Stomach (tissue), 9 donors: ENCODE results near the gene MRPL53. TPM values are rescaled to one million over a fixed set of nuclear protein-coding genes. Genes with fewer than 3 reads are reported as not detected.
"Not testable (repeated sequence)": the region's sequence is repeated elsewhere in the genome, so short reads cannot be mapped to it uniquely, and the experiment has no call there.

ENCODE experiments used
- DNase-seq, 2 donors: peaks; one replicate each; pipeline versions ENCODE4 v3.0.0 to v3.0.0-alpha.2; 2013 to 2019
- H3K27ac ChIP-seq, 5 donors: fragments of 200-600 bp in 4 of 5; sonication (generic) in 4 of 5; one replicate each; pipeline ENCODE4 v1.5.1; 2013 to 2019; ENCODE audit warnings: mild to moderate bottlenecking in 1 of 5, moderate library complexity in 1 of 5
- H3K27me3 ChIP-seq, 3 donors: fragments of 200-600 bp; sonication (generic); one replicate each; pipeline ENCODE4 v1.5.1; 2017 to 2019; ENCODE audit warnings: mixed run types in 1 of 3
- H3K36me3 ChIP-seq, 4 donors: fragments of 200-600 bp; sonication (generic); 1 replicate in 3 of 4; 2 replicates in 1 of 4; pipeline ENCODE4 v1.5.1; 2016 to 2019
- H3K4me1 ChIP-seq, 4 donors: fragments of 200-600 bp; sonication (generic); one replicate each; pipeline ENCODE4 v1.5.1; 2016 to 2019
- H3K4me3 ChIP-seq, 4 donors: fragments of 200-600 bp; sonication (generic) in 3 of 4; one replicate each; pipeline ENCODE4 v1.5.1; 2016 to 2019; ENCODE audit warnings: mild to moderate bottlenecking in 1 of 4
- H3K9me3 ChIP-seq, 4 donors: fragments of 200-600 bp; sonication (generic); one replicate each; pipeline ENCODE4 v1.5.1; 2016 to 2019
- CTCF ChIP-seq, 7 experiments: fragments of 450-650 bp in 4 of 7; fragments of 200-600 bp in 3 of 7; sonication (generic) in 3 of 7; IDR thresholded peaks; one replicate each; pipeline ENCODE4 v1.5.1; 2016 to 2019; ENCODE audit warnings: antibody characterized with exemption in 7 of 7, control low read depth in 2 of 7, mild to moderate bottlenecking in 1 of 7
- EP300 ChIP-seq: sonication (generic); formaldehyde crosslinking; IDR thresholded peaks from one replicate; pipeline ENCODE4 v1.6.1; 2017; ENCODE audit warnings: antibody characterized with exemption
- POLR2A ChIP-seq, 4 donors: fragments of 450-650 bp; IDR thresholded peaks; one replicate each; pipeline ENCODE4 v1.6.1; 2016; ENCODE audit warnings: antibody characterized with exemption in 4 of 4, control low read depth in 2 of 4, mild to moderate bottlenecking in 1 of 4, moderate library complexity in 1 of 4
- POLR2AphosphoS5 ChIP-seq, 3 donors: sonication (generic); formaldehyde crosslinking; IDR thresholded peaks; one replicate each; pipeline ENCODE4 v1.6.1; 2016; ENCODE audit warnings: antibody characterized with exemption in 3 of 3
- WGBS, 5 donors: extraction: QIAGEN DNeasy Blood & Tissue Kit in 3 of 5; methylation state at CpG; one replicate each; pipeline versions ENCODE4 v1.1.5 to v1.1.7; 2013 to 2018; 5-methylcytosine and 5-hydroxymethylcytosine counted together
- intact Hi-C: fragments of 100-400 bp; cut with DNase I; formaldehyde crosslinking; loops from one replicate; pipeline ENCODE4 v1.15.1; 2023; ENCODE audit warnings: low total_unique reads
- polyA plus RNA-seq, 3 donors: library from polyadenylated mRNA; stranded (reverse); fragments of 200-250 nt; gene quantifications; one replicate each; pipeline ENCODE4 v1.2.3, GENCODE V29; 2013
- total RNA-seq, 5 donors: library from RNA; depleted of rRNA; stranded (reverse); fragments of >200 nt; gene quantifications; one replicate each; pipeline versions ENCODE4 v1.1.0 to v1.2.3, GENCODE V29; 2014 to 2016
- donor health status: healthy with polysubstance abuse.
- donor health status: Bipolar disorder and iron deficiency.
- donor health status: healthy.

Gene MRPL53
- total and polyA plus RNA-seq, 8 donors = 4.6 to 335 (median 81.3) TPM

DNA sequence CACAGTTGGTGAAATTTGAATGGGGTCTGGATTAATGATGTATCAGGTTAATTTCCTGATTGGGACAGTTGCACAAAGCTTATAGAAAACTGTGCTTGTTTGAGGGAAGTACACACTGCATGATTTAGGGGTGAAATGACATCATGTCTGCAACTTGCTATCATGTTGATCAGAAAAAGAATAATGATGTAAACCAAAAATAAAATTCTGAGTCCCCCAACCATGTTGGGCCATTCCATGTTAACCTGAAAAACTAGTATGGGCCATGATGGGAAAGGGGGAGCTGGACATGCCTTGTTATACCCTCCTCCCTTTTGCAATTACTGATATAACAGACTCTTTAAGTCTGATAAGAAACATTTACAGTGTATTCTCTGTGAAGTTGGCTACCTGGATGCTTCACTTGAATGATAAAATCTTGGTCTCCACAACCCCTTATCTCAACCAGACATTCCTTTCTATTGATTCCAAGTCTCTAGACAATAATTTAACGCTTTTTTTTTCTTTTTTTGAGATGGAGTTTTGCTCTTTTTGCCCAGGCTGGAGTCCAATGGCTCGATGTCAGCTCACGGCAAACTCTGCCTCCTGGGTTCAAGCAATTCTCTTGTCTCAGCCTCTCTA is 21.8 kb downstream of the MRPL53 start:
- Histone ChIP-seq H3K36me3 (no peaks in the 10 kb centered on the region), H3K4me1 (peaks cover 6 to 12% (median 10%) of the 10 kb centered on the region in 4 donors), H3K9me3 (no peaks in the 10 kb centered on the region), H3K27me3 (peaks cover 0 to 7% (median 0%) of the 10 kb centered on the region in 3 donors), H3K27ac (no peak overlapping the region), H3K4me3 (no peak overlapping the region)
- no peak for DNase-seq
- intact Hi-C loops = no loop called here
- no peak for TF ChIP-seq POLR2AphosphoS5 (IDR thresholded peaks at IDR 0.05)
- WGBS, 5 donors = 77 to 91% (median 84%) methylated on average over 3 of the region's 3 CpGs

GRCh38 chr2:74448771-74449170 is 23.7 kb downstream of the MRPL53 start:
- DNase-seq = no peak
- Histone ChIP-seq H3K4me3 (no peak overlapping the region), H3K27ac (no peak overlapping the region), H3K36me3 (no peaks in the 10 kb centered on the region), H3K9me3 (no peaks in the 10 kb centered on the region), H3K4me1 (peaks cover 0 to 8% (median 0%) of the 10 kb centered on the region in 4 donors), H3K27me3 (peaks cover 0 to 10% (median 0%) of the 10 kb centered on the region in 3 donors)
- no peak for TF ChIP-seq EP300
- TF ChIP-seq POLR2A (IDR thresholded peaks at IDR 0.05) = no peak
- no peak for TF ChIP-seq CTCF (IDR thresholded peaks at IDR 0.05)
- TF ChIP-seq POLR2AphosphoS5 (IDR thresholded peaks at IDR 0.05) = no peak
- intact Hi-C loops = no loop called here
- WGBS, 5 donors = 59 to 83% (median 77%) methylated on average over 2 of the region's 2 CpGs

GRCh38 chr2:74447230-74447999 is 25.1 kb downstream of the MRPL53 start:
- no peak overlapping the region for H3K27ac ChIP-seq
- no peaks in the 10 kb centered on the region for H3K9me3 ChIP-seq
- H3K4me1 ChIP-seq = peaks cover 0 to 13% (median 3%) of the 10 kb centered on the region in 4 donors
- no peaks in the 10 kb centered on the region for H3K36me3 ChIP-seq
- peaks cover 0 to 17% (median 0%) of the 10 kb centered on the region in 3 donors for H3K27me3 ChIP-seq
- H3K4me3 ChIP-seq = no peak overlapping the region
- TF ChIP-seq CTCF (IDR thresholded peaks at IDR 0.05) = no peak
- no peak for TF ChIP-seq POLR2AphosphoS5 (IDR thresholded peaks at IDR 0.05)
- no peak for TF ChIP-seq EP300
- no peak for TF ChIP-seq POLR2A (IDR thresholded peaks at IDR 0.05)
- DNase-seq = no peak
- WGBS, 5 donors = 75 to 88% (median 84%) methylated on average over 5 of the region's 5 CpGs
- intact Hi-C loops = no loop called here

DNA sequence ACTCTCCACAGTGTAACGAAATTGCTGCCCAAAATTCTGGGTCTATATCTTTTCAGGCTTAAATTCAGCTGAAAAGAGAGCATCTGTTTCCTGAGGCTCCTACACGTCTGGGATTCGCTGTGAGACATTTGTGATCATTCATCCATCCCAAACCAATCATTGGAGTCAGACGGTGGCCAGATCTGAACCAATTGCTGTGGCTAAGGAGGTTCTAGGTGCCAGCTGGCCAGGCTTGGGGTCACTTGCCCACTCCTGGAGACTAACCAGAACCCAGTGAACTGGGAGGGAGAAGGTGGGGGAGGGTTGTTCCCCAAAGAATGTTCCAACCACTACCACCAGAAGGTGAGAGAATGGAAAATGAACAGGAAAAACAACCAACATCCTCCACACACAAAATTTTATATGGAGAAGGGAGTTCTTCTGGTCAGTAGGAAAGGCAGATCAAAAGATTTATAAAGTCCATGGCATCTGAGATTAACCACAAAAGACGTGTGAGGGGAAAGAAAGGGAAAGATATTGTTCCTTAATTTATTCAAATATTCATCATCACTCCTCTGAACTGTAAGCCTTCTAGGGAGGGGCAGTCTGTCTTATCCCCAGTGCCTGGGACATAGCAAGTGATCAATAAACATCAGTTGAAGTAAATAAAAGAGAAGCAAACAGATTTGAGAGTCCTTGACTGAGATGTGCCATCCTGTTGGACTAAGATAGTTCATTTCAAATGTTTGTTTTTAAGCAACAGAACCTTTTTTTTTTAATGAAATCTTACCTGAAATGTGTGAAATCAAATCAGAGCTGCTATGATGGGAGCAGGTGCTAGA is 27.8 kb downstream of the MRPL53 start:
- no peak overlapping the region for H3K27ac ChIP-seq

DNA sequence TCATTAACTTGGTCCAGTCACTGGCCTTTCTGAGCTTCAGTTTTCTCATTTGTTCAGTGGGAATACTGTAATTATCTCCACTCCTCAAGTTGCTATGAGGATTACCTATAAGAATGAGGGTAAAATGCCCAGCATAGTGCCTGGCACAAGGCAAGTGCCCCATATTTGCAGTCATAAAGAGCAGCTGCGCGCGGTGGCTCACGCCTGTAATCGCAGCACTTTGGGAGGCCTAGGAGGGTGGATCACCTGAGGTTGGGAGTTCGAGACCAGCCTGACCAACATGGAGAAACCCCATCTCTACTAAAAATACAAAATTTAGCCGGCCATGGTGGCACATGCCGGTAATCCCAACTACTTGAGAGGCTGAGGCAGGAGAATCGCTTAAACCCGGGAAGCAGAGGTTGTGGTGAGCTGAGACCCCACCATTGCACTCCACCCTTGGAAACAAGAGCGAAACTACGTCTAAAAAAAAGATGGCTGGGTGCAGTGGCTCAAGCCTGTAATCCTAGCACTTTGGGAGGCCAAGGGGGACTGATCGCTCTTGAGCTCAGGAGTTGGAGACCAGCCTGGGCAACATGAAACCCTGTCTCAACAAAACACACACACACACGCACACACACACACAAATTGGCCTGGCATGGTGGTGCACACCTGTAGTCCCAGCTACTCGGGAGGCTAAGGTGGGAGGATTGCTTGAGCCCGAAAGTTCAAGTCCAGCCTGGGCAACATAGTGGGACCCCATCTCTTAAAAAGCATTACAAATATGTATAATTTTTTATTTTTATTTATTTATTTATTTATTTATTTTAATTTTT is 29.8 kb downstream of the MRPL53 start:
- DNase-seq, intact Hi-C loops, H3K36me3 ChIP-seq, H3K9me3 ChIP-seq: not testable (repeated sequence)
- Histone ChIP-seq H3K4me3 (peak overlapping the region; percentile 48 to 56 (median 54)), H3K4me1 (peaks cover 22 to 60% (median 41%) of the 10 kb centered on the region in 4 donors), H3K27ac (peak overlapping the region; percentile 85 to 93 (median 87)), H3K27me3 (peaks cover 0 to 38% (median 7%) of the 10 kb centered on the region in 3 donors)
- WGBS, 5 donors = 78 to 90% (median 82%) methylated on average over 16 of the region's 16 CpGs

More for the DNA sequence above, 27.8 kb downstream of the MRPL53 start:
- intact Hi-C loops = no loop called here
- Histone ChIP-seq H3K9me3 (no peaks in the 10 kb centered on the region), H3K36me3 (no peaks in the 10 kb centered on the region), H3K27me3 (peaks cover 0 to 37% (median 7%) of the 10 kb centered on the region in 3 donors), H3K4me3 (no peak overlapping the region), H3K4me1 (peaks cover 14 to 40% (median 27%) of the 10 kb centered on the region in 4 donors)
- WGBS, 5 donors = 34 to 49% (median 39%) methylated on average over 5 of the region's 5 CpGs
- TF ChIP-seq CTCF (IDR thresholded peaks at IDR 0.05) (no peak), POLR2AphosphoS5 (IDR thresholded peaks at IDR 0.05) (no peak), EP300 (no peak), POLR2A (IDR thresholded peaks at IDR 0.05) (no peak)
- DNase-seq = no peak
